Urinary bladder (tissue), 4 donors: ENCODE measurements around the gene MEIOB. TPM values are rescaled to one million over a fixed set of nuclear protein-coding genes. Genes with fewer than 3 reads are reported as not detected.
A peak's percentile ranks its signal among the peaks of the same experiment; 100 is the strongest.

Source experiments
- DNase-seq: peaks from one replicate; pipeline ENCODE4 v3.0.0-alpha.2; 2015; ENCODE audit errors: extremely low spot score
- H3K27ac ChIP-seq: one replicate; pipeline ENCODE4 v1.5.1; 2013; ENCODE audit warnings: low read depth, mild to moderate bottlenecking, moderate library complexity
- H3K36me3 ChIP-seq: one replicate; pipeline ENCODE4 v1.6.1; 2013; ENCODE audit warnings: mild to moderate bottlenecking, moderate library complexity; ENCODE audit not compliant: insufficient read depth
- H3K4me1 ChIP-seq: one replicate; pipeline ENCODE4 v1.6.1; 2013; ENCODE audit warnings: mild to moderate bottlenecking, moderate library complexity; ENCODE audit not compliant: insufficient read depth
- H3K4me3 ChIP-seq: one replicate; pipeline ENCODE4 v1.5.1; 2013; ENCODE audit warnings: low read depth, low read length
- WGBS: extraction: QIAGEN DNeasy Blood & Tissue Kit; methylation state at CpG from one replicate; pipeline ENCODE4 v1.1.7; 2013; 5-methylcytosine and 5-hydroxymethylcytosine counted together
- polyA plus RNA-seq: library from polyadenylated mRNA; stranded (reverse); fragments of 200-250 nt; gene quantifications from one replicate; pipeline ENCODE4 v1.2.3, GENCODE V29; 2013
- total RNA-seq: library from RNA; depleted of rRNA; stranded (reverse); fragments of >200 nt; gene quantifications from one replicate; pipeline ENCODE4 v1.2.3, GENCODE V29; 2014
- donor health status: healthy with polysubstance abuse.
- donor health status: healthy.

MEIOB gene
- total and polyA plus RNA-seq, 2 donors, result not detected

DNA sequence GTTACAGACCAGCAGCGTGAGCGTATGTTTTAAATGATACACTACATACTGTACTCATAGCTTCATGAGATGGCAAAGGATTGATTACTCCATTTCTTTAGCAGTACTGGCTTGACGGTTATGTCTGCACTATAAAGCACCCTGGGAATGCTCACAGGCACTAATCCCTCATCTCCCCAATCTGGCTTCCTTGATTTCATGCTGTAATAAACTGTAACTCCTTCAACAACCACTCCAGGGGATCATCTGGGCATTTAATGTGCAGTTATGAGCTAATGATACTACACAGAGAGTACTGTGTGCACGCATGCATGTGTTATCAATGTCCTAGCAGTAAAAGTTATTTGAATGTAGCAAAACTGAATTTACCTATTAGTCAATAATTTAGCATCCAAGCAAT, 20.2 kb downstream of the MEIOB start:
- no peak for DNase-seq
- Histone ChIP-seq H3K4me3 (no peak overlapping the region), H3K27ac (no peak overlapping the region), H3K4me1 (no peaks in the 10 kb centered on the region), H3K36me3 (no peaks in the 10 kb centered on the region)
- 55% methylated on average over 4 of the region's 4 CpGs for WGBS

DNA sequence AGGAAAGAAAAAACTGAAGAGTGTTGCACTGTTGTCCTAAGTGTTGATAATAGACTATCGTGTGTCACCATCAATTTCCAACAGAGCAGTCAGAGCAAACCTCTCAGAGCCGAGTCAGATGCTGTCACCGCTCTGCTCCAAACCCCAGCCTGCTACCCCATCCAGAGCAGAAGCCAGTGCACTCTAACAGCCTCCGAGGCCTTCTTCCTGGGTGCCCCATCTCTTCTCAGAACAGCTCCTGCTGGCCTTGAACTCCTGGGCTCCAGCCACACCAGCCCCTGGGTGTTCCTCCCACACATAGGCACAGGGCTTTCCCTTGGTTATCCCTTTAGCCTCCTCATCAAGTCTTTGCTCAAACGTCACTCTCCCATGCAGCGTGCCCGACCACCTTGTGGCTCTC, 21.0 kb downstream of the MEIOB start:
- H3K4me3 ChIP-seq, result no peak overlapping the region
- DNase-seq, result no peak
- H3K36me3 ChIP-seq, result no peaks in the 10 kb centered on the region
- no peak overlapping the region for H3K27ac ChIP-seq
- 78% methylated on average over 7 of the region's 7 CpGs for WGBS
- H3K4me1 ChIP-seq, result no peaks in the 10 kb centered on the region

DNA sequence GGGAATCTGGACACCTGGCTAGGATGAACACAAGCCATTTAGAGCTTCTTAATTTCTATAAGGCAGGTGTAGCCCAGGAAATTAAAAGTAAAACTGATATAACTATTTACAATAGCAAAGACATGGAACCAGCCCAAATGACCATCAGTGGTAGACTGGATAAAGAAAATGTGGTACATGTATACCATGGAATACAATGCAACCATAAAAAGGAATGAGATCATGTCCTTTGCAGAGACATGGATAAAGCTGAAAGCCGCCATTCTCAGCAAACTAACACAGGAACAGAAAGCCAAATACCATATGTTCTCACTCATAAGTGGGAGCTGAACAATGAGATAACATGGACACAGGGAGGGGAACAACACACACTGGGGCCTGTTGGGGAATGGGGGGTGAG, 25.5 kb downstream of the MEIOB start:
- no peak overlapping the region for H3K27ac ChIP-seq
- H3K36me3 ChIP-seq, result no peaks in the 10 kb centered on the region
- no peak overlapping the region for H3K4me3 ChIP-seq
- 77% methylated on average over 1 of the region's 1 CpG for WGBS
- no peaks in the 10 kb centered on the region for H3K4me1 ChIP-seq
- no peak for DNase-seq

DNA sequence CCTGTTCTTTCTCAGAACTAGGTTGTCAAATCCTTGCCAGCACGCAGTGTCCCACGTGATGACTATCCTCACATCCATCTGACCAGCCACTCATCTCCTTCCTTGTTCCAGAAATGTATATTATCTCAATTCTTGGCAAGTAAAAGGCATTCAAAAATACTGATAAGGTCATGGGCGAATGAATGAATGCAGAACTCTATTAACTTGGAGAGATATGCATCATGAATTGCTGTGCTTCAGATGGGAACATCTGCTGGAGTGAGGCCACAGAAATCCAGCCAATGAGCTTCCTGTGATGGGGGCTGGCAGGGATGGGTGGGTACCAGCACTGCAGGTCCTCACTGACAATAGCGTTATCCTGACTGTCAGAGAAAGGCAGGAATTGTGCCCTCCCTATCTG, 26.0 kb downstream of the MEIOB start:
- no peaks in the 10 kb centered on the region for H3K36me3 ChIP-seq
- H3K4me3 ChIP-seq, result no peak overlapping the region
- WGBS, result 41% methylated on average over 4 of the region's 4 CpGs

DNA sequence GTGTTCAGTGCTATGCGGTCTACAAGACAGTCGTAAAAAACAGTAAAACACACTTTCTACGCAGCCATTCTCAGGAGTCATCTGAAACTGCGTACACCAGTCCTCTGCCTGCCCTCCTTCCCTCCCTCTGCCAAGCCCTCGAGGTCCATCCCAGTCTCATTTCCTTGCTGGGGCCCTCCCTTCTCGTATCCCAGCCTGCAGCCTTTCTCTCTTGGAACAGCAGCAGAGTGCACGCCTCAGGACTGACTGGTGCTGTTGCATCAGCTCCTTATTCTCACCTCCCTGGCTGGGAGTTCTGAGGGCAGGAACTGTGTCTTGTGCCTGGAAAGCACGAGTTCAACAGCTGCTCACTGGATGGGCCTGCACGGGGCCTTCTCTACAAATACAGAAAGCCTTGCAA, 32.4 kb downstream of the MEIOB start:
- 49% methylated on average over 9 of the region's 9 CpGs for WGBS
- H3K4me3 ChIP-seq, result no peak overlapping the region

More for the DNA sequence above, 26.0 kb downstream of the MEIOB start:
- no peak overlapping the region for H3K27ac ChIP-seq
- no peaks in the 10 kb centered on the region for H3K4me1 ChIP-seq
- DNase-seq, result no peak

DNA sequence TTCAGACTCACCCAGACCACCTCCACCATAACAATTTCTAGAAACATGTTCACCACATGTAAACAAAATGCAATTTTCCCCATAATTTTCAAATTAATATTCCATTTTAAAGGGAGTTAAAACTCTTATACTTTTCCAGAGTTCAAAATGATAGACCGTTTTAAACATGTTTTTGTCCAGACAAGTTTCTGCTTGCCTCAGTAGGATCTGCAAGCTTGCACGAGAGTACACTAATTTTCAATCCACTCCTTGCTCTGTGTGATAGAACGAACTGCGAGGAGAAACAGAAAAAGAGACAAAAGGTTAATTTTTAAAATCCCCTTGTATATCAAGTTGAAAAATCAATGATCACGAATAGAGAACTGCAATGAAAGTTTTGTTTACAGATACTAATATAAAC, 37.9 kb downstream of the MEIOB start:
- Histone ChIP-seq H3K4me1 (no peaks in the 10 kb centered on the region), H3K27ac (no peak overlapping the region), H3K4me3 (no peak overlapping the region), H3K36me3 (no peaks in the 10 kb centered on the region)
- 56% methylated on average over 5 of the region's 5 CpGs for WGBS
- DNase-seq, result no peak

More for the DNA sequence above, 32.4 kb downstream of the MEIOB start:
- DNase-seq, result no peak
- H3K4me1 ChIP-seq, result no peaks in the 10 kb centered on the region
- no peaks in the 10 kb centered on the region for H3K36me3 ChIP-seq
- H3K27ac ChIP-seq, result no peak overlapping the region

DNA sequence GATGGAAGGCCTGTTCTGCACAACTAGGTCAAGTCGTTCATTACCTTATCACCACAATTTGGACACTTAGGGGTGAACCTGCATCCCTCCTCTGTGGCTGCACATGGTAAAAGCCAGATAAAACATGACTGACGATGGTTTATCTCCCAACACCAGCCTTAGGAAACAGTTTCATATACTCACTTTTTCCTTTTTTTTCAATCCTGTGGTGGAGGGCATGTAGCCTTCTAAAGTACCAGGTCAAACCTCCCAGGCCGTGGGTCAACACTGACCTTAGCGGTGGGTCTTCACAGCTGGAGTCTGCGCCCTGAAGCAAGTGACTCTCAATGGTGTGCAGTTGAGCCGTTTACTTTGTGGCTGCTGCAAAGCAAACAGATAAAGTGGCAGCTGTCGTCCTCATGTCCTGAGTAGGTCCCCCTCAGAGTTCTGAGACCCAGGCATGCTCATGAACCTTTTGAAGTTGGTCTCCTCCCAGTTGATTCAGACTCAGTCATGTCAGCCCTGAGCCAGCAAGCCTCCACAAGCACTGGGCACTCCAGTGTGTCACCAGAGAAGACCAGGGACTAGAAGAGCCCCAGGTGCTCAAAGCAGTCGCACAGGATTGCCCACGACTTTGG, 39.0 kb downstream of the MEIOB start:
- H3K36me3 ChIP-seq, result no peaks in the 10 kb centered on the region
- no peak for DNase-seq
- no peak overlapping the region for H3K27ac ChIP-seq
- H3K4me3 ChIP-seq, result no peak overlapping the region
- no peaks in the 10 kb centered on the region for H3K4me1 ChIP-seq
- 78% methylated on average over 9 of the region's 9 CpGs for WGBS

DNA sequence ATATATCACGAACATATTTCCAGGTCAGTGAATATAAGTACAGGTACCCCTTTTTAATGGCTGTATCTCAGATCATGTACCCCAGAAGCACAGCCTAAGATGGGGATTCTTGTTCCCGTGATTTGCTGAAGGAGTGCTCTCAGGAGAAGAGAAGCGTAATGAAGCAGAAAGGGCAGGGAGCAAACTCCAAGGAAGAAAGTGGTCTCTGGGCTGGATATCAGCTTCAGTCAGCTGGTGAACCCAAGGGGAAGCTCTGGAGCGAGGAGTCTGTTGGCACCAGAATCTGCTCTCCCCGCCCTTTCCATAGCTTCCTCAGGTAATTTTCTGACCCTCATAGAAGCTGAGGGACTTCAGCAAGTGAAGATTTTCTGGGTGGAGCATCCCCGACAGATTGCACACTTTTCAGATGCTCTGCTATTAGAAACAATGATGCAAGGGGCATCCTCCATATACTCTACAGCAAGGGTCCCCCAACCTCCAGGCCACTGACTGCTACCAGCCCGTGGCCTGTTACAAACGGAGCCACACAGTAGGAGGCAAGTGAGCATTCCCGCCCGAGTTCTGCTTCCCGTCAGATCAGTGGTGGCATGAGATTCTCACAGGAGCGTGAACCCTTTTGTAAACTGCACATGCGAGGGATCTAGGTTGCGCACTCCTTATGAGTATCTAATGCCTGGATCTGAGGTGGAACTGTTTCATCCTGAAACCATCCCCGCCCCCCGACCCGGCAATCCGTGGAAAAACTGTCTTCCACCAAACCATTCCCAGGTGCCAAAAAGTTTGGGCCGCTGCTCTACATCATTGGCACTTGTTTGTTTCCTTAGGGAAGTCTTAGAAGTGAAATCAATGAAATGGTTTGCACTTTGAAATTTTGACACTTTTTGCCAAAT, 40.5 kb downstream of the MEIOB start:
- no peaks in the 10 kb centered on the region for H3K36me3 ChIP-seq
- H3K4me1 ChIP-seq, result no peaks in the 10 kb centered on the region
- DNase-seq, result no peak
- no peak overlapping the region for H3K27ac ChIP-seq
- WGBS, result 87% methylated on average over 19 of the region's 19 CpGs
- no peak overlapping the region for H3K4me3 ChIP-seq

DNA sequence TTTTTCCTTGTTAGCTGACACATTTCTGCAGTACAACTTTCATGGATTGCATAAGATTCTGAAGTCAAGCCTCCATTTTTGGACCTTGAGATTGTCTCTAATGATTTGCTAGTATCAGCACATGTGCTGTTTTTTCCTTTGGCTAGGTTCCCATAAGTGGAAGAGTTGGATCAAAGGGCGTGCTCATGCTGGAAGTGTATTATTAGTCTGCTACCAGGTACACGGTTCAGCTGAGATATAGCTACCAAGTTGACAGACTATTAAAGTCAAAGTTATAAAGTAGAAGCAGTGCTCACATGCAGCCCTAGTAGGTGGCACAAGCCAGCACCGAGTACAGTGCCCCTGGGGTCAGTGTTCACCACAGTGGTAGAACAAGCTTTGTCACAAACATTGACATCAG, 41.8 kb downstream of the MEIOB start:
- no peaks in the 10 kb centered on the region for H3K36me3 ChIP-seq
- H3K4me3 ChIP-seq, result no peak overlapping the region
- no peak overlapping the region for H3K27ac ChIP-seq
- 71% methylated on average over 3 of the region's 3 CpGs for WGBS
- H3K4me1 ChIP-seq, result no peaks in the 10 kb centered on the region
- no peak for DNase-seq

DNA sequence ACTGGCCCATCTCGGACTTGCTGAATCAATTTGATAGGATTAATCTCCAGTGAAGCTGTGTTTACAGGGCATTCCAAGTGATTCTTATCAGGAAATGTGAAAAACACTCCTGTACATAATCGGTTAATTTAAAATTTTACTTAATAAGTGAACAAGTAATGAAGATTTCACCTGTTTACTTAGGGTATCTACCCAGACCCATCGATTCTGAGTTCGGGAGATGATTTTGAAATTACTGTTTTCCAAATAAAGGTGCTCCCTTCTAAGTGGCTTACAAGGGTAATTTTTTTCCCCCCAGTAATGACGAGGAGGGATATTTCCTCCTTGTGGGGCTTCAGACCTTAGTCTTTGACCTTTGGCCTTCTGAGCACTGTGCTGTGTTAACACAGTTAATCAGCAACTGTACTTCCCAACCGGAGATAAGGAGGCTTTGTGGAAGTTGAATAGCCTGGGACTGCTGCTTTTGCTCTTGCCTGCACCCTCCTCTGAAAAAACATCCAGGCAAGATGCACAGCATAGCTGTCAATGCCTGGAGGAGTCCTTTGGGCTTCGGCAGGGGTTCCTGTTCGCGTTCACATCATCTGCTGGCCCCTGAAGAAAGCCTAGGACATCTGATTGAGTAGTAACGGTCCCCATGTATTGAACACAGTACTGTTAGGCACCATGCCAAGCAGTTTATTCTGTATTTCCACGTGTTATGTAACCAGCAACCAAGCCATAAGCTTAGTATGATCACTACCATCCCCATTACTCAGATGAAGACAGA, 43.1 kb downstream of the MEIOB start:
- H3K27ac ChIP-seq, result no peak overlapping the region
- H3K4me1 ChIP-seq, result no peaks in the 10 kb centered on the region
- WGBS, result 76% methylated on average over 11 of the region's 11 CpGs
- H3K36me3 ChIP-seq, result no peaks in the 10 kb centered on the region
- DNase-seq, result no peak
- no peak overlapping the region for H3K4me3 ChIP-seq

DNA sequence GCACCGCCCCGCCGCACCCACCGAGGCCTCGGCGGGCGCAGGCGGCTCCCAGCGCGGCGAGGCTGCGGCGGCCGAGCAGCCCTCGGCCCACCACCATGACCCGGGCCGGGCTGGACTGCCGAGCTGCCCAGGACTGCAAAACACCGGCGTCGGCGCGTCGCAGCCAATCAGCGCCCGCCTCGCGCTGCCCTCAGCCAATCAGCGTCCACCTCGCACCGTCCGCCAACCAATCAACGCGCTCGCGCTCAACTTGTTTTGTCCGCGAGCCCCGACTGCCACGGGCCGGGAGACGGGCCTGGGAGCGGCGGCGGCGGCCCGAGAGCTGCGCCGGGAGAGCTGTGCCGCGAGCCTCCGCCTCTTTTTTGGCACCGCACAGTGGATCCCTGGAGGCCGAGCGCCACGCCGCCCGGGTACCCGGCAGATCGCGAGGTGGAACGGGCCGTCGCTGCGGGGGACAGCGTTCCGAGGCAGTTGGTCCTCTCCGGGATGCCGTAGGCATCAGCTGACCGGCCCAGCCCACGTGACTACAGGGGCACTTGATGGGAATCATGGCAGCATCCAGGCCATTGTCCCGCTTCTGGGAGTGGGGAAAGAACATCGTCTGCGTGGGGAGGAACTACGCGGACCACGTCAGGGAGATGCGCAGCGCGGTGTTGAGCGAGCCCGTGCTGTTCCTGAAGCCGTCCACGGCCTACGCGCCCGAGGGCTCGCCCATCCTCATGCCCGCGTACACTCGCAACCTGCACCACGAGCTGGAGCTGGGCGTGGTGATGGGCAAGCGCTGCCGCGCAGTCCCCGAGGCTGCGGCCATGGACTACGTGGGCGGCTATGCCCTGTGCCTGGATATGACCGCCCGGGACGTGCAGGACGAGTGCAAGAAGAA, 45.0 kb downstream of the MEIOB start, which contains the start of the genes FAHD1 and HAGH:
Gene FAHD1, plus strand, starts transcription at position 516 of the 883 bp plus-strand sequence. Its CDS starts 33 bp downstream, at position 549.
Gene HAGH, minus strand, starts transcription at position 135 of the 883 bp plus-strand sequence. Its CDS starts 38 bp downstream, at position 97.
- no peaks in the 10 kb centered on the region for H3K36me3 ChIP-seq
- no peaks in the 10 kb centered on the region for H3K4me1 ChIP-seq
- peak; percentile 75 for DNase-seq
- peak within 1 kb of the TSS; percentile 68 for H3K4me3 ChIP-seq
- under 1% methylated on average over 104 of the region's 104 CpGs for WGBS
- peak within 1 kb of the TSS; percentile 69 for H3K27ac ChIP-seq

DNA sequence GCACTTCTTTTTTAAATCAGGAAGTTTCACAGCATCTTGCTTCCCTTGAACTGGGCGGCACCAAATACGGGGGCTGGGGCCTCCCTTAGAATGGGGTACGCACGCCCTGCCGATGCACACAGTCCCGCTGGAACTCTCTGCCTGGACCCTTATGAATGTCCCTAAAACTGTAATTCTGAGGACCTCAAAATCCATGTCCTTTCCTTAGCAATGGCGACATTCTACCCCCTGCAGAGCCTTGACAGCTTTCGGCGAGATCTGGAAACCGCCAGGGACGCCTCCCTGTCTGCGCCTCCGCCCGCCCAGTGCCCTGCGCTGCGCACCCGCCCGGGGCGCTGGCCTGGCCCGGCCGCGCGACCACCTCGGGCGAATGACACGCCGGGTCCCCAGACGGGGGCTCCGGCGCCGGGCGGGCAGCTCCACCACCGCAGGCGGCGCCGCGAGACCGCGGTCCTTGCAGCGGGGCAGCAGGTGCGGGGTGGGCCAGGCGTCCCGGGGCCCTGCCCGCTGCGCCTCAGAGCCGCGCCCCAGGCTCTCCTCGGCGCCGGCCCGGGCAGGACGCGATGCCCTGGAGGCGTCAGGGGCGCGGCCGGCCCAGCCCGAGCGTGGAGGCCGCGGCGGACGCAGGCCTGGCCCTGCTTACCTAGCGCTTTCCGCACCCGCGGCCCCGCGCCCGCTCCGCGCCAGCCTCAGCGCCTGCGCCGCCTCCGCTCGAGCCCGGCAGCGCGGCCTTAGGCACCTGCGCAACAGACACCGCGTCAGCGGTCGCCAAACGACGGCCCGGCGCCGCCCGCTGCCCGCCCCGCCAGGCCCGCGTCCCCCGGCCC, 45.9 kb downstream of the MEIOB start:
- peak overlapping the region; percentile 68 for H3K4me3 ChIP-seq
- WGBS, result 2% methylated on average over 96 of the region's 96 CpGs
- DNase-seq, result no peak
- H3K27ac ChIP-seq, result peak overlapping the region; percentile 69
- no peaks in the 10 kb centered on the region for H3K36me3 ChIP-seq
- H3K4me1 ChIP-seq, result no peaks in the 10 kb centered on the region
